Stomach (tissue), 9 donors: ENCODE measurements around the gene TET3. TPM values are rescaled to one million over a fixed set of nuclear protein-coding genes. Genes with fewer than 3 reads are reported as not detected.

Source experiments
- DNase-seq, 2 donors: peaks; one replicate each; pipeline versions ENCODE4 v3.0.0 to v3.0.0-alpha.2; 2013 to 2019
- H3K27ac ChIP-seq, 5 donors: fragments of 200-600 bp in 4 of 5; sonication (generic) in 4 of 5; one replicate each; pipeline ENCODE4 v1.5.1; 2013 to 2019; ENCODE audit warnings: mild to moderate bottlenecking in 1 of 5, moderate library complexity in 1 of 5
- H3K27me3 ChIP-seq, 3 donors: fragments of 200-600 bp; sonication (generic); one replicate each; pipeline ENCODE4 v1.5.1; 2017 to 2019; ENCODE audit warnings: mixed run types in 1 of 3
- H3K36me3 ChIP-seq, 4 donors: fragments of 200-600 bp; sonication (generic); 1 replicate in 3 of 4; 2 replicates in 1 of 4; pipeline ENCODE4 v1.5.1; 2016 to 2019
- H3K4me1 ChIP-seq, 4 donors: fragments of 200-600 bp; sonication (generic); one replicate each; pipeline ENCODE4 v1.5.1; 2016 to 2019
- H3K4me3 ChIP-seq, 4 donors: fragments of 200-600 bp; sonication (generic) in 3 of 4; one replicate each; pipeline ENCODE4 v1.5.1; 2016 to 2019; ENCODE audit warnings: mild to moderate bottlenecking in 1 of 4
- H3K9me3 ChIP-seq, 4 donors: fragments of 200-600 bp; sonication (generic); one replicate each; pipeline ENCODE4 v1.5.1; 2016 to 2019
- CTCF ChIP-seq, 7 experiments: fragments of 450-650 bp in 4 of 7; fragments of 200-600 bp in 3 of 7; sonication (generic) in 3 of 7; IDR thresholded peaks; one replicate each; pipeline ENCODE4 v1.5.1; 2016 to 2019; ENCODE audit warnings: antibody characterized with exemption in 7 of 7, control low read depth in 2 of 7, mild to moderate bottlenecking in 1 of 7
- EP300 ChIP-seq: sonication (generic); formaldehyde crosslinking; IDR thresholded peaks from one replicate; pipeline ENCODE4 v1.6.1; 2017; ENCODE audit warnings: antibody characterized with exemption
- POLR2A ChIP-seq, 4 donors: fragments of 450-650 bp; IDR thresholded peaks; one replicate each; pipeline ENCODE4 v1.6.1; 2016; ENCODE audit warnings: antibody characterized with exemption in 4 of 4, control low read depth in 2 of 4, mild to moderate bottlenecking in 1 of 4, moderate library complexity in 1 of 4
- POLR2AphosphoS5 ChIP-seq, 3 donors: sonication (generic); formaldehyde crosslinking; IDR thresholded peaks; one replicate each; pipeline ENCODE4 v1.6.1; 2016; ENCODE audit warnings: antibody characterized with exemption in 3 of 3
- WGBS, 5 donors: extraction: QIAGEN DNeasy Blood & Tissue Kit in 3 of 5; methylation state at CpG; one replicate each; pipeline versions ENCODE4 v1.1.5 to v1.1.7; 2013 to 2018; 5-methylcytosine and 5-hydroxymethylcytosine counted together
- intact Hi-C: fragments of 100-400 bp; cut with DNase I; formaldehyde crosslinking; loops from one replicate; pipeline ENCODE4 v1.15.1; 2023; ENCODE audit warnings: low total_unique reads
- polyA plus RNA-seq, 3 donors: library from polyadenylated mRNA; stranded (reverse); fragments of 200-250 nt; gene quantifications; one replicate each; pipeline ENCODE4 v1.2.3, GENCODE V29; 2013
- total RNA-seq, 5 donors: library from RNA; depleted of rRNA; stranded (reverse); fragments of >200 nt; gene quantifications; one replicate each; pipeline versions ENCODE4 v1.1.0 to v1.2.3, GENCODE V29; 2014 to 2016
- donor health status: healthy with polysubstance abuse.
- donor health status: Bipolar disorder and iron deficiency.
- donor health status: healthy.

TET3 gene
- total and polyA plus RNA-seq, 8 donors, result 1.7 to 31.5 (median 15.6) TPM

- intact Hi-C loops, result no loop called here
Measured at GRCh38 chr2:74007121-74007520, 22.4 kb downstream of the TET3 start.

DNA sequence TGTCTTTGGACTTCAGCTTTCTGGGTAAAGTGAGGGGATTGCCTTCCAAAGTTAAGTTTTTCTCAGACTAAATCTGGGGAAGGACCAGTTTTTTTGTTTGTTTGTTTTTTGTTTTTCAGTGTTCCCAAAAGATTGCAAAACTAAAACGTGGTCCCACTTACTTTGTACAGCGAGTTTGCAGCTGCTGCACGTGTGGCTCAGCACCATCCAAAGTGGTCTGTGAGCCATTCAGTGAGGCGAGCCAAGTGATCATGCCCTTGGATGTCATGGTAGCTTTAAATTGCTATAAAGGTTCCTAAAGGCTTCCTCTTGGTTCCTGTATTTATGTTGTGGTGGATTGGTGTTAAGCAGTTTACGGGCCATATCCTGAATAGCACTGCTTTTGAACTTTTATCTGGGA is 23.0 kb downstream of the TET3 start:
- H3K27me3 ChIP-seq, result no peaks in the 10 kb centered on the region
- TF ChIP-seq EP300 (no peak), CTCF (IDR thresholded peaks at IDR 0.05) (no peak), POLR2A (IDR thresholded peaks at IDR 0.05) (no peak), POLR2AphosphoS5 (IDR thresholded peaks at IDR 0.05) (no peak)
- WGBS, 5 donors, result 82 to 87% (median 86%) methylated on average over 5 of the region's 5 CpGs
- no peak overlapping the region for H3K27ac ChIP-seq
- H3K9me3 ChIP-seq, result no peaks in the 10 kb centered on the region
- H3K4me3 ChIP-seq, result no peak overlapping the region
- peaks cover 23 to 77% (median 55%) of the 10 kb centered on the region in 4 donors for H3K4me1 ChIP-seq
- DNase-seq, result no peak
- intact Hi-C loops, result no loop called here
- peaks cover 0 to 13% (median 2%) of the 10 kb centered on the region in 4 donors for H3K36me3 ChIP-seq

More at GRCh38 chr2:74007121-74007520, 22.4 kb downstream of the TET3 start:
- Histone ChIP-seq H3K4me1 (peaks cover 23 to 79% (median 58%) of the 10 kb centered on the region in 4 donors), H3K27ac (no peak overlapping the region), H3K9me3 (no peaks in the 10 kb centered on the region), H3K27me3 (no peaks in the 10 kb centered on the region), H3K4me3 (no peak overlapping the region), H3K36me3 (peaks cover 0 to 13% (median 2%) of the 10 kb centered on the region in 4 donors)
- DNase-seq, result no peak
- WGBS, 5 donors, result 39 to 62% (median 50%) methylated on average over 4 of the region's 4 CpGs
- no peak for TF ChIP-seq POLR2AphosphoS5 (IDR thresholded peaks at IDR 0.05)
- TF ChIP-seq EP300, result no peak
- no peak for TF ChIP-seq CTCF (IDR thresholded peaks at IDR 0.05)
- TF ChIP-seq POLR2A (IDR thresholded peaks at IDR 0.05), result no peak

GRCh38 chr2:74008761-74009395 is 24.2 kb downstream of the TET3 start:
- 56 to 74% (median 63%) methylated on average over 8 of the region's 8 CpGs for WGBS, 5 donors
- no peak overlapping the region for H3K27ac ChIP-seq
- no peaks in the 10 kb centered on the region for H3K9me3 ChIP-seq

DNA sequence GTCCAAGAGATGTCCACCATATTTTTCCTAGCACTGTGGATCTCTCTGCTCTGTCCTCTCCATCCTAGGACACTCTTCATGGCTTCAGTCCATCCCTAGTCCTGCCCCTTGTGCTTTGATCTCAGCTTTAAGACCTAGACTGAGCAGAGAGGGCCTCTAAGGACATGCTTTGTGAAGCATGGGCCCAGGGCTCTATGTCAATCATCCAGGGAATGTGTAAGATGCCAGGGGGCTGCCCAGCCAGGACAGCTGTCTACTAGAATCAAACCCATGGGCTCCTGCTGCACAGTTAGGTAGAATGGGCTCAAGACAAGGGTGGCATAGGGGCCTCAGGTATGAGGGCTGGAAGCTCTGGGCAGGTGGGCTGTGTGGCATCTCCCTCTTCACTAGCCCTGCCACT is 24.9 kb downstream of the TET3 start:
- Histone ChIP-seq H3K36me3 (peaks cover 0 to 13% (median 2%) of the 10 kb centered on the region in 4 donors), H3K9me3 (no peaks in the 10 kb centered on the region), H3K27ac (peak overlapping the region in 2 of 5 donors; percentile 14 to 23), H3K27me3 (no peaks in the 10 kb centered on the region), H3K4me3 (no peak overlapping the region), H3K4me1 (peaks cover 10 to 58% (median 37%) of the 10 kb centered on the region in 4 donors)
- intact Hi-C loops, result no loop called here
- TF ChIP-seq POLR2AphosphoS5 (IDR thresholded peaks at IDR 0.05), result no peak
- TF ChIP-seq EP300, result no peak
- DNase-seq, result no peak

More at GRCh38 chr2:74008761-74009395, 24.2 kb downstream of the TET3 start:
- Histone ChIP-seq H3K36me3 (peaks cover 0 to 13% (median 2%) of the 10 kb centered on the region in 4 donors), H3K4me3 (no peak overlapping the region), H3K27me3 (no peaks in the 10 kb centered on the region), H3K4me1 (peaks cover 13 to 65% (median 44%) of the 10 kb centered on the region in 4 donors)
- intact Hi-C loops, result no loop called here
- TF ChIP-seq CTCF (IDR thresholded peaks at IDR 0.05) (no peak), POLR2AphosphoS5 (IDR thresholded peaks at IDR 0.05) (no peak), POLR2A (IDR thresholded peaks at IDR 0.05) (no peak), EP300 (no peak)
- DNase-seq, result no peak

GRCh38 chr2:74010087-74010541 is 25.4 kb downstream of the TET3 start:
- Histone ChIP-seq H3K9me3 (no peaks in the 10 kb centered on the region), H3K4me1 (peaks cover 10 to 53% (median 32%) of the 10 kb centered on the region in 4 donors), H3K27ac (peak overlapping the region in 2 of 5 donors; percentile 14 to 23), H3K4me3 (no peak overlapping the region), H3K27me3 (no peaks in the 10 kb centered on the region), H3K36me3 (peaks cover 0 to 13% (median 0%) of the 10 kb centered on the region in 4 donors)
- TF ChIP-seq POLR2AphosphoS5 (IDR thresholded peaks at IDR 0.05), result peak in 1 of 3 donors; percentile 23
- TF ChIP-seq EP300, result no peak
- peak; percentile 80 to 81 for DNase-seq
- WGBS, 5 donors, result 11 to 27% (median 22%) methylated on average over 7 to 13 of the region's 13 CpGs
- intact Hi-C loops, result no loop called here
